HG02678 (cell line): ENCODE measurements around the gene DDX10.
"Not testable (repeated sequence)": the region's sequence is repeated elsewhere in the genome, so short reads cannot be mapped to it uniquely, and the experiment has no call there.

Experiments
- ATAC-seq: cut with Tn5 transposase; IDR thresholded peaks from one replicate; pipeline ENCODE4 v1.9.1; 2021; ENCODE audit warnings: mild to moderate bottlenecking, moderate library complexity; ENCODE audit not compliant: unreplicated experiment

DDX10 gene

DNA sequence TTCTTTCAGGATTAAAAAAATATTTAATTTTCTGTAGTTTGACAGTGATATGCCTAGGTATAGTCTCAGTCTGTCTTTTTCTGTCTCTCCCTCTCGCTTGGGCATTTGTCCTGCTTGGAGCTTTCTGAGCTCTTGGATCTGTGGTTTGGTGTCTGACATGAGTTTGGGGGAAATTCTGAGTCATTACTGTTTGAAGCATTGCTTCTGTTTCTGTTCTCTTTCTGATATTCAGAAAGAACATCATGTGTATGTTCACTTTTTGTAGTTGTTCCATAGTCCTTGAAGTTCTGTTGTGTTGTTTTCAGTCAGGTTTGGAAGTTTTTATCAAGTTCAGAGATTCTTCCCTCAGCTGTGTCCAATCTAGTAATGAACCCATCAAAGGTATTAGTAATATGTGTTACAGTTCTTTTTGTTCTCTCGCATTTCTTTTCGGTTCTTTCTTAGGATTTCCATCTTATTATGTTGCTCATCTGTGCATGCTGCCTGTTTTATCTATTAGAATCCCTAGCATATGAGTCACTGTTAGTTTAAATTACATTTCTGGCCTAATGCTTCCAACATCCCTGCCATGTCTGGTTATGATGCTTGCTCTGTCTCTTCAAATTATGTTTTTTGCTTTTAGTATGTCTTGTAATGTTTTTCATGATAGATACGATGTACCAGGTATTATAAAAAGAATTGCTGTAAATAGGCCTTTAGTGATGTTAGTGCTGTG lies 48.4 kb downstream of the DDX10 start:
- no peak for ATAC-seq

DNA sequence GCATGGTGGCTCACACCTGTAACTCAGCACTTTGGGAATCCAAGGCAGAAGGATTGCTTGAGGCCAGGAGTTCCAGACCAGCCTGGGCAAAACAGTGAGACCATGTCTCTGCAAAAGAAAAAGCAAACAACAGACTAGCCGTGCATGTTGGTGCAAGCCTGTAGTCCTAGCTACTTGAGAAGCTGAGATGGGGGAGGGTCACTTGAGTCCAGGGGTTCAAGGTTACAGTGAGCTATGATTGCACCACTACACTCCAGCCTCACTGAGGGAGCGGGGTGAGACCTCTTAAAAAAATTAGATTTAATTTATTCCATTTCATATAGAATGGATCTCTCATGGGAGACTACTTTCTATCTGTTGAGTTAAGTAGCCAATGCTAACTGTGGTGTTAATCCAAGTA lies 50.4 kb downstream of the DDX10 start:
- ATAC-seq, result no peak

DNA sequence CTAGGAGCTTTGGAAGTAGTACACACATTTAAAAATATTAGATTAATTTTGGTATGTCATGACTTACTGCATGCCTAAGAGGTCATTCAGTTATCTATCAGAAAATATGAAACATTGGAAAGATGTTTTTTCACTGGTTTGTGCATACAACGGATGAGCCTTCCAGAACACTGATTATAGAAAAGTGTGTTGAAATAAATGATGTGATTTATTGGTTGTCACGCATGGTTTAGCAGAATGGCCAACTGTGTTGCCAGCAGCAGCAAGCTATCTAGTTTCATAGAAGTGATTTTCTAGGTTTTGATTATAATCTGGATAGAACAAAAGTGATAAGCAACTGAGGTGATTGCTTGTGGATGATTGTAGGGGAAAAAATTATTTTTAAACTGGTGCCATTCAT lies 53.6 kb downstream of the DDX10 start:
- ATAC-seq, result no peak

DNA sequence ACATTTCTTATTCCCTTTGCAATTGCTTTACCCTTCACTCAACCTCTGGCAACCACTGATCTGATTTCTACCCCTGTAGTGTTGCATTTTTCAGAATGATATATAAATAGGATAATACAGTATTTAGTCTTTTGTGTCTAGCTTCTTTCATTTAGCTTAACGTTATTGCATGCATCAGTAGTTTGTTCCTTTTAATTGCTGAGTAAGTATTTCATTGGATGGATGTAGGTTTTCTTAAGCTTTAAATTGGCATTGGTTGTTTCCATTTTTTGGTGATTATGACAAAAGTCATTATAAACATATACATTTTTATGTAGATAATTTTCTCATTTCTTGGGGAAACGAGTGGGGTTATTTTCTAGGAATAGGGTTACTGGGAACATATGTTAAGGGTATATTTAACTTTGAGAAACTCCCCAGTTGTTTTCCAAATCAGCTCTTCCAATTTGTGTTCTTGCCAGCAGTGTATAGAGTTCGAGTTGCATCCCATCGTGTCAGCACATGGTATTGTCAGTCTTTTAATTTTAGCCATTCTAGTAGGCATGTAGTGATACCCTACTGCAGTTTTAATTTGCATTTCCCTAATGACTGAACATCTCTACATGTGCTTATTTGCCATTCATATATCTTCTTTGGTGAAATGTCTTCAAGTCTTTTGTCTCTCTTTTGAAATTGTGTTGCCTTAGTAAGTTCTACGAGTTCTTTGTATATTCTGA lies 60.3 kb downstream of the DDX10 start:
- no peak for ATAC-seq

DNA sequence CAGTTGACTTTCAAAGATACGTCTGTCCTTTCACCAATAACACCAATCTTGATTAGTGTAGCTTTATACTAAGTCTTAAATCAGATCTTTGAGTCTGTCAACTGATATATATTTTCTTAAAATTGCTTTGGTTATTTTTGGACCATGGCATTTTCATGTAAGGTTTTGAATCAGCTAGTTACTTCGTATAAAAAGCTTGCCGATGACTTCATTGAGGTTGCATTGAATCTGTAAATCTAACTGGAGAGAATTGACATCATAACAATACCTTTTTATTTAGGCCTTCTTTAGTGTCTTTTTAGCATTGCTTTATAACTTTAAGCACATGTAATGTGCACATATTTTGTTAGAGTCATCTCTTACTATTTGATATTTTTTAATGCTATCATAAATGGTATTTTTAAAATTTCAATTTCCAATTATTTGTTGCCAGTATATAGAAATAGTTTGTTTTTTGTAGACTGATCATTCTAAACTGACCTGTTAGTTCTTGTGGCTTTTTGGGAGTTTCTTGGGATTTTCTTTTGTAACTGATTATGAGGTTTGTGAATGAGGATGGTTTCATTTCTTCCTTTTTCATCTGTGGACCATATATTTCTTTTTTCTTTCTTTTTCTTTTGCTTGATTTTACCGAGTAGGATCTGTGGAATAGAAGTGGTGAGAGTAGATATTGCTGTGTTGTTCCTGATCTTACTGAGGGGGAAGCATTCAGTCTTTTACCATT lies 61.4 kb downstream of the DDX10 start:
- no peak for ATAC-seq

DNA sequence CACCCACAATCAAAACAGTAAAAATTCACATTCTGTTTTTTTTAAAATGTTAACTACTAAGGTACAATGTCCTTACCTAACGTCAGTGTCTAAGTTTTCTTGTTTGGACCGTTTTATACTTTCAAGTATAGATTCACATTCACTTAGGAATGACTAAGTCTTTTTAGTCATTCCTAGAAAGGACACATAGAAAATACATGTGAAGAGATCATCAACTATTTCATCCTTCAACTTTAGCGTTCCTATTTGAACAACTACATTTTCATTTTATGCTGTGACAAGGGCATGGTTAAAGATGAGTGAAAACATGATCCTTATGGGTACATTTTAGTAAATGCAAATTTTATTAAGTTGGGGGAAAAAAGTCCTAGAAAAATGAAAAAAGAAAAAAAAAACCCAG lies 62.8 kb downstream of the DDX10 start:
- ATAC-seq, result peak; percentile 48

DNA sequence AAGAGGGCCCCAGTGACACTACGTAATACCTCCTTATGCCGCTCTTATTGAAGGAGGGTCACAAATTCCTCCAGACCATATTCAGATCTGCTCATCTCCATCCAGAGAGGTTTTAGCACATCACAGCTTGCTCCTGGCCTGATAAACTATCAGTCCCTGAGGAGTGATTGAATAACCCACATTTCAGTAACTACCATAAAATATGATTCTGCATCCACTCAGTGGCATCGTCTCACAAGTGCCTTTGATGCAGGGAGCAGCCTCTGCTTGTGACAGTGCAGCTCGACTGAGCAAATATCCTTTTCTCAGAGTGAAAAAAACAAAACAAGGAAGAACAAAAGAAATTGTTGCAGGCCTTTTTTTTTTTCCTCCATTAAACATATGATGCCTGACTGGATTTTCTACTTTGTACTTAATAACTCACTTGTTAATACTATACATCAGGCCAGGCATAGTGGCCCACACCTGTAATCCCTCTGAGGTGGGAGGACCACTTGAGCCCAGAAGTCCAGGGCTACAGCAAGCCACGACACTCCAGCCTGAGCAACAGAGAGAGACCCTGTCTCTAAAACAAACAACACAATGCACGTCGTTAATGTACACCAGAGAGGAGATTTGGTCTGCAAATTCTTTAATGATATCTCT lies 64.5 kb downstream of the DDX10 start:
- no peak for ATAC-seq

DNA sequence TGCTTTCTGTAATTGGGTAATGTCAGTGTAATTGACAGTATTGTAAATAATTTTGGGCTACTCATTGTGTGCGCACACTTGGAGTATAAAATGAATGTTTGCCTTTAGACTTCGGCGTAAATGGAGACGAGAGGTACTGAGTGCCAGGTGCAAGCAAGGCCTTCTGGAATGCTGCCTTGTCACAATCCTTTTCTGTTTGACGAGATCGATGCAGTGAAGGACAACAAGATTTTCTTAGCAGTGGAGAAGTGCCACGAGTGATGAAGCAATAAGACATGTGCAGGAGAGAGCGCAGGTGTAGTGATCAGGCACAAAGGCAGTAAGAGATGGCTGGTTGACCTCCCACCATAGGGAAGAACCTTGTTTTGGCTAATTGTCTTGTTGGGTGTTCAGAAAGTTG lies 67.5 kb downstream of the DDX10 start:
- ATAC-seq, result no peak

DNA sequence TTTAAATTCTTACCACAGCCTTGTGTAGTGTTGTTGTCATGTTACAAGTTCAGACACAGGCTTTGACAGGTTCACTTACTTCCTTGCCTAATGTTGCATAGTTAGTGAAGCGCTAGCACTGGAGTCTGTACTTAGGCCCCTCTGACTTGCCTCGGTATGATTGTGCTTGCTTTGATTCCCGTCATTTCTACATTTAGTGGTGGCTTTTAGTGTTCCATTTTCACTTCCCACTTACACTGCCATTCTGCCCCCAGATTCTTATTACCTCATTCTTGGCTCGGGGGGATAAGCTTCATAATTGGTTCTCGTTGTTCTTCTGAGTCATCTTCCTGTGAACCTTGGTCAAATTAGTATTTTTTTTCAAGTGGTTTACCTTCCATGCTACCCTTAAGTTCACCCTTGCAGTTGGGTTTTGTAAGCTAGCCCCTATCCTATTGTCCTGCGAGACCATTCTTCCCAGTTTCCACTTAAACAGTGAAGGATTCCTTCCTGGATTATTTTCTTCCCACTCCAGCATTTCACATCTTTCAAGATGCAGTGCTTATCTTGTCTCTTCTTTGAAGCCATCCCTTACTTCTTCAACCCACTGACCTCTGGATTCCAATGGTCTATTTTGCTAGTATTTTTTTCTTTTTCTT lies 68.7 kb downstream of the DDX10 start:
- peak; percentile 92 for ATAC-seq

DNA sequence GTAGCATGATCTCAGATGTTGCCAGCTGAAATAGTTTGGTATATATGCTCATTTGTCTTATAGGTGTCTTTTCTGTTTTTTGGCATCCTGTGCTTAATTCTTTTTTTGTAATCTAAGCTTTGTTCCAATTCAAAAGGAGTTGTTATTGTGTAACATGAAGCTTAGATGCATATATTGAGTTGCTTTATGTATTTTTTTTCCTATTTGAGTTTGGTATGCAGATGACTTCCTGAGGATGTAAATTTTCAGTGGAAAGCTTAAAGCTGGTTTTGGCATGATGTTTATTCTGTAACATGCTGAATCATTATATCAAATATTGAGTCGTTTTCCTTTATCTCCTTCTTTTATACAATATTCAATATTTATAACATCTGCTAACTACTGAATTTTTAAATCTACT lies 69.4 kb downstream of the DDX10 start:
- ATAC-seq, result no peak

DNA sequence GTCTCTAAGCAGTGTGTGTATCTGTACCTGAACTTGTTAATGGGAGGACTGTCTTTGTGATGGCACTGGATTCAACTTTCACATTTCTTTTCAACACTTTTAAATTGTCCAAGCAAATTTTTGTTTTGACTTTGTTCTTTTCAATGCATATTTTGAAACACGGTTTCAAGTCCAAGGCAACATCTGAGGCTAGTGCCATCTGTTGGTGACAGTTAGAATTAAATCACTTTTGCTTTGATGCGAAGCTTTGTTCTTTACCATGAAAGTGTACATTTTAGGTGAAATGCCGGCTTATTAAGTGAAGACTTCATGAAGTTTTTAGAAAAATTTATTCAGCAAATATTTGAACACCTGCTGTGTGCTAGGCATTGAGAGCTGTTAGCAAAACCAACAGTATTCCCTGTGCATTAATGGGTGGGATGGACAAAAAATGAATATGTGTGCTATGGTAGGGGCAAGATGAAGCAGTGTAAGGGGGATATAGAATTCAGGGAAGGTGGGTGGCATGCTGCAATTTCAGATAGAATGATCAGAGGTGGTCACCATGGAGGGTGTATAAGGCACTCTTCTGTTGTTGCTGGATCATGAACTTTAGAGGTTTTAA lies 70.2 kb downstream of the DDX10 start:
- no peak for ATAC-seq

DNA sequence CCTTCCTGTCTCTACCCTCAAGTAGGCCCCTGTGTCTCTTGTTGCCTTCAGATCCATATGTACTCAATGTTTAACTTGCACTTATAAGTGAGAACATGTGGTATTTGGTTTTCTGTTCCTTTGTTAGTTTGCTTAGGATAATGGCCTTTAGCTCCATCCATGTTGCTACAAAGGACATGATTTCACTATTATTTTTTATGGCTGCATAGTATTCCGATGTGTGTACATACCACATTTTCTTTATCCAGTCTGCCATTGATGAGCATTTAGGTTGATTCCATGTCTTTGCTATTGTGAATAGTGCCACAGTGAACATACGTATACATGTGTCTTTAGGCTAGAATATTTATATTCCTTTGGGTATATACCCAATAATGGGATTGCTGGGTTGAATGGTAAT lies 75.3 kb downstream of the DDX10 start:
- not testable (repeated sequence) for ATAC-seq

DNA sequence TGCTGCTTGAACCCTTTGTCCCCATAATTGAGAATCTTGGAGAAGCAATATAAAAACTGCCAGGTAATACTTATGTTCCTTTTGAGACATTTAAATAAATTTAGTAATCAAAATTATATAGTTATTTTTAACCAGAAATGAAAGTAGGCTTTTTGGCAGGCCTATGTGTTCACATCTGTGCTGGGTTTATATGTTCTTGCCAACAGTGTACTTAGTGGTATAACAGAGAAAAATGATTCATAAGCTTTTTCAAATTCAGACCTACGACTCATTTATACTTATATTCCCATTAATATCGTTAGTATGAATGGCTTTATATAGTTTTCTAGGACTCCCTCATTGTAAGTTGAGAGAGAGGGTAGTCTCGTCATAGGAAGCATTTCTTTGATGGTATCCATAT lies 79.0 kb downstream of the DDX10 start:
- ATAC-seq, result no peak

DNA sequence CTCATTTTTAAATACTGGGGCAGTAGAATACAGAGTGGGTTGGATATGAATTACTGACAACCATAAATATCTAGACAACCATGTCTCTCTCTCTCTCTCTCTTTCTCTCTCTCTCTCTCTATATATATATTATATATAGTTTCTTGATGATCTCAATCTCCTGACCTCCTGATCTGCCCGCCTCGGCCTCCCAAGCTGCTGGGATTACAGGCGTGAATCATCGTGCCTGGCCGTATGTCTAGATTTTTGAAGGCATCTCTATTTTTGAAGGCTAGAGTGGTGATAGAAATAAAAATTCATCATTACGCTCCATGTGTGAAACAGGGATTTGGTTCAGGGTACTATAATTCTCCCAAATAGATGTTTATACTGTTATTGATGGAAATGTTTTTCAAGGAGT lies 84.1 kb downstream of the DDX10 start:
- no peak for ATAC-seq

DNA sequence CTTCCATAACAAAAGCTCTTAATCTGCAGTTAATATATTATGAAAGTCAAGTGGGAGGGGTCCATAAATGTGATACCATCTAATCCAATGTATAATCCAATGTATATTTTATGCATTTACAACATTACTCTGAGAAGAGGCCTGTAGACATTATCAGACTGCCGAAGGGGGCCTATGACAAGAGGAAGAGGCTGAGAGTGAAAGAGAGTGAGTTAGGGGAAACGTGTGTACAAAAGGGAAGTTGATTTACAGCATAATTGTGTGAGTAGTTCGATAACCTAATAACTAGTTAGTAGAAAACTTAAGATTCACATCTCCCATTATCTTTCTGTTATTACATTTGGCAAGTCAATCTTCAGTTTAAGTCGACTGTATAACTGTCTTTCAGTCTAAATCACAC lies 86.6 kb downstream of the DDX10 start:
- peak; percentile 59 for ATAC-seq

DNA sequence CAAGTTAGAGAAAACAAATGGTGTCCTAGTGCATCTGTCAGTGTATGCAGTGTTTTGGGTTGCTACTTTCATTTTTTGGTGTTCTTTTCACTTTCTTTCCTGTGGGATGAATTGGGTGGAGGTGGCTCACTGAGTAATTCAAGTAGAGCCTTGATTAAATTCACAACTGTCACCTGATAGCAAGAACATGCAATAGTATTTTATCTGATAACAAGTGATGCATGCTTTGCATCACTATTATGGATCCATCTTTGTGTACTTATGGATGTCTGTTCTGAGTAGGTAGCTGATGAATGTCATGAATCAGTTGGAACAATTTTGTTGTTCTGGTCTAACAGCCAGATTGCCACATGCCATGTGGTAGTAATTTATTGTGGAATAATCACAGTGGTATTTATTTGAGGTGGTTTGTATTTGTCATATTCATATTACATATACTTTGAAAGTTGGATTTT lies 87.5 kb downstream of the DDX10 start:
- ATAC-seq, result no peak

DNA sequence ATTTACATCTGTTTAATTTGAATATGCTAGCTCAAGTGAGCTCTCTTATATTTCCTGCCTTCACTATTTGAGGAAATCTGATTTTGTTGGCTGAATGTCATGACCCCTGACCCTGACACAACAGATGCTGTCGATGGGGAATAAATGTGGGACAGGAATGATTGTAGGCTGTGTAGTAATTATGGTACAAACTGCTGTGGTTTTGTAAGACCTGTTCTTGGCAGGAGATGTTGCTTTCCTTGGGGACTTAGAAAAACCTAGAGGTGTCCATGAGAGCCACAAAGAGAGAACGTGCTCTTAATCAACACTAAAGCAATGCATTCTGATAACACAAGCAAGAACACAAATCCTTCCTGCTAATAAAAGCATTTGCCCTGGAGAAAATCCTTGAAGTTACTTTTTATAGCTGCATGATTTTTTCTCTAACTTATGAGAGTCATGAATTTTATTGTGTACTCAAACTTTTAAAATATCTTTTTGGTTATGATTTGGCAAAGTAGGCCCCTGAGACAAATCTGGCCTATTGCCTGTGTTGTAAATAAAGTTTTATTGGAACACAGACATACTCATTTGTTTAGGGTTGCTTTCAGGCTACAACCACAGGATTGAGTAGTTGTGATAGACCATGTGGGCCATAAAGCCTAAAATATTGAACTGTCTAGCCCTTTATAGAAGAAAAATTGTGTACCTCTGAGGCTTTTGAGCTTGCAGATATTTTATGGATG lies 90.2 kb downstream of the DDX10 start:
- ATAC-seq, result no peak

DNA sequence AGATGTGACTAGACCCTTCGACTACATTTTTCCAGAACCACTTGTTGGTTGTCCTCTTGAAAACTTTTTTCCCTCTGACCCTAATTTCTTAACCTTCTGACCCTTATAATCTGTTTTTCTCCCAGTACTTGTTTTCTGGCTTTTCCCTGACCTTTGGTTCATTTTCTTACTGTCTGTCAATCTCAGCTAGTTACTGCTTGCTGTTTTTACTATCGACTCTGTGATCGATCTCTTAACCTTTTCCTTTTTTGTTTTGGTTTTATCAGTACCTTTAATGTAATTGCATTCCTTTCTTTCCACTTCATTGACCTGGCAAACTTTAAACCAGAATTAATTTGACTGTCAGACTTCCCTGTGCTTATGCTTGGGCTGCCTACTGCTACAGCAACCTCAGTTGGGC lies 92.8 kb downstream of the DDX10 start:
- ATAC-seq, result no peak

DNA sequence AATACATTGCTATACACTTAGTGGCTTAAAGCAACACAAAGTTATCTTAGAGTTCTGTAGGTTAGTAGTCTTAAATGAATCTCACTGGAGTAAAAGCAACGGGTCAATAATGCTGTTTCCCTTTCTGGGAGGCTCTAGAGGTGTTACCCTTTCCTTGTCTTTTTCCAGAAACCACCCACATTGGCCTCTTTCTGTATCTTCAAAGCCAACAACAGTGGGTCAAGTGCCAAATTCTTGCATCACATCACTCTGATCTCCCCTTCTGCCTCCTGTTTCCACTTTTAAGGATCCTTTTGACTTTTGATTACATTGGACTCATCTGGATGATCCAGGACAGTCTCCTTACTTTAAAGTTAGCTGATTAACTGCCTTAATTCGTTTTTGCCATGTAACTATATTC lies 93.6 kb downstream of the DDX10 start:
- ATAC-seq, result no peak

DNA sequence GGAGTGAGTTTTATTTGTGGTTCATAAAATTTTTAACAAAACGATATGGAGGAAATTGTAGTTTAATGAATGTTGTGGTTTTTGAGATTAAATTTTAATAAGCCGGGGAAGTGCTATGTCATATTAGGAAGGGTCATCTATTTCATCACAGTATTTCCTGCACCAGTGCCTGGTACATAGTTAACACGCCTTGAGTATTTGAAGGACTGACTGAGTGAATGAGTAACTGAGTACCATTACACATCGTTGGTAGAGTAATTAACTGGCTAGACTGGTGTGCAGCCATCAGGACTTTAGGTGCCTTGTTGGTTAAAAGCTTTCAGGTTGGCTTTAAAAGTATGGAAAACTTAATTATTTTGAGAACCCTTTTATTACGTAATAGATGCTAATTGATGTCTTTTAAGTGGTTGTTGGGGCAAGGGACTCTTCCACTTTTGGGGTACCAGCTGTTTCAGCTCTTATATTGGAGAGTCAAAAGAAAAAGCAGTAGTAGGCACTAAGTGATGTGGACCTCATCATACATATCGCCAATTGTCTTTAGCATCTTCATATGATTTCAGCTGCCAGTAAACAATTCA lies 101.8 kb downstream of the DDX10 start:
- no peak for ATAC-seq
